GM10248 (cell line): ENCODE measurements around the gene FOXR1.

Source experiments
- CTCF ChIA-PET: fragments of 300-600 bp; sonication (Branson Sonifier 250); formaldehyde crosslinking; extraction: SDS; loops from one replicate; lab custom pipeline; 2021; ENCODE audit warnings: antibody characterized with exemption; lab: Yijun Ruan, JAX
- POLR2A ChIA-PET: fragments of 350-650 bp; sonication (Branson Sonifier 250); formaldehyde crosslinking; extraction: SDS; loops from one replicate; lab custom pipeline; 2020; ENCODE audit warnings: antibody characterized with exemption; lab: Yijun Ruan, JAX
- DNase-seq: peaks from one replicate; pipeline ENCODE4 v3.0.0; 2012; ENCODE audit errors: extremely low spot score
- TF ChIP-seq, protein P1 (sequence below): IDR thresholded peaks from 2 replicates; pipeline ENCODE4 v1.5.1; 2012; ENCODE audit warnings: mild to moderate bottlenecking, low read depth; ENCODE audit errors: extremely low read depth, missing control alignments, control extremely low read depth

FOXR1 gene

DNA sequence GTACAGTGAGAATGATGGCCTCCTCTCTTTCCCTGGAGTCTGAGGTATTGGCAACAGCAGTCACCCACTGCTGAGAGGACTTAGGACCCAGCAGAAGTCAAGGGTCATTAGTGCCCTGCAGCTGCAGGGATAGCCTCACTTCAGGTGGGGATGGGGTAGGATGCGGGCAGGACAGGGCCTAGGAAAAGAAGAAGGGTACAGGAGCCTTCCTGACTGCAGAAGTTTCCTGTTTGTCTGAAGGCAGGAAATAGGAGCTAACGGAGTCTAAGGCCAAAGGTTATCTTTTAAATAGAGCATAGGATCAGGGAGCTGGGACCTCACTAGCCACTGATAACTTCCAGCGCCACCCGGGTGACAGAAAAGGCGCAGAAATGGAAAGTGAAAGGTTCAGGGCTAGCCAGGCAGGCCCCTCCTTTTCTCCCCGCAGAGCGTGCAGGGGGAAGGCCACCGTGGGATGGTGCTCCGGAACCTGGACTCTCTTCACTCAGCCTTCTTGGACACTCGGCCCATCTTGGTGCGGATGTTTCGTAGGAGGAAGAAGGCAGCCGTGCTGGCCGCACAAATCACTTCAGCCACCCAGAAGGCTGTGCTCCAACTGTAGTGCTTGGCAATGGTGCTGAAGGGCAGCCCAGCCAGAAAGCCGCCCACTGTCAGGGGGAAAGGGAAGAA, 53.0 kb downstream of the FOXR1 start:
- POLR2A ChIA-PET: no interaction called here
- CTCF ChIA-PET: interaction anchor here (0.9 to 1.9 kb wide), 4 partner anchors 11 to 313 kb away, joined by 3 to 4 read pairs (median 3); partner anchors contain the start of gene VPS11
- no peak for DNase-seq
- TF ChIP-seq, protein P1, sequence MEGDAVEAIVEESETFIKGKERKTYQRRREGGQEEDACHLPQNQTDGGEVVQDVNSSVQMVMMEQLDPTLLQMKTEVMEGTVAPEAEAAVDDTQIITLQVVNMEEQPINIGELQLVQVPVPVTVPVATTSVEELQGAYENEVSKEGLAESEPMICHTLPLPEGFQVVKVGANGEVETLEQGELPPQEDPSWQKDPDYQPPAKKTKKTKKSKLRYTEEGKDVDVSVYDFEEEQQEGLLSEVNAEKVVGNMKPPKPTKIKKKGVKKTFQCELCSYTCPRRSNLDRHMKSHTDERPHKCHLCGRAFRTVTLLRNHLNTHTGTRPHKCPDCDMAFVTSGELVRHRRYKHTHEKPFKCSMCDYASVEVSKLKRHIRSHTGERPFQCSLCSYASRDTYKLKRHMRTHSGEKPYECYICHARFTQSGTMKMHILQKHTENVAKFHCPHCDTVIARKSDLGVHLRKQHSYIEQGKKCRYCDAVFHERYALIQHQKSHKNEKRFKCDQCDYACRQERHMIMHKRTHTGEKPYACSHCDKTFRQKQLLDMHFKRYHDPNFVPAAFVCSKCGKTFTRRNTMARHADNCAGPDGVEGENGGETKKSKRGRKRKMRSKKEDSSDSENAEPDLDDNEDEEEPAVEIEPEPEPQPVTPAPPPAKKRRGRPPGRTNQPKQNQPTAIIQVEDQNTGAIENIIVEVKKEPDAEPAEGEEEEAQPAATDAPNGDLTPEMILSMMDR: no peak

DNA sequence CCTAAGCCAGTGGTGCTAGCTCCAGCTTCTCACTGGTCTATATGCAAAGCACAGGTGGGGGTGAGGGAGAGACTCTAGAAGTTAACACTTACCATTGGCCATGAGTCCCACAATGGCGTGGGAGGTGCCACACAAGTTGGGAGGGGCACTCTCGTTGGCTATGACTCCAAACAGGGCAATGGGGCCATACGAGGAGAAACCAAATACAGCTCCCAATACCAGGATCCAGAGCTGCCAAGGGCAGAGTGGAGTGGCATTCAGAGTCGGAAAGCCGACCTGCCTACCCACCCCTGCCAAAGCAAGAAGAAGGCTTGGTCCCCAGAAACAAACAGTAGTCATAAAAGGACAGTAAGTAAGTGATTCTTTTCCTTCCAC, 53.5 kb downstream of the FOXR1 start:
- POLR2A ChIA-PET: no interaction called here
- no peak for DNase-seq
- CTCF ChIA-PET: interaction anchor here (1.0 to 1.3 kb wide), 2 partner anchors 11 to 43 kb away, joined by 3 read pairs; partner anchors contain the start of gene VPS11
- TF ChIP-seq, protein P1: no peak

DNA sequence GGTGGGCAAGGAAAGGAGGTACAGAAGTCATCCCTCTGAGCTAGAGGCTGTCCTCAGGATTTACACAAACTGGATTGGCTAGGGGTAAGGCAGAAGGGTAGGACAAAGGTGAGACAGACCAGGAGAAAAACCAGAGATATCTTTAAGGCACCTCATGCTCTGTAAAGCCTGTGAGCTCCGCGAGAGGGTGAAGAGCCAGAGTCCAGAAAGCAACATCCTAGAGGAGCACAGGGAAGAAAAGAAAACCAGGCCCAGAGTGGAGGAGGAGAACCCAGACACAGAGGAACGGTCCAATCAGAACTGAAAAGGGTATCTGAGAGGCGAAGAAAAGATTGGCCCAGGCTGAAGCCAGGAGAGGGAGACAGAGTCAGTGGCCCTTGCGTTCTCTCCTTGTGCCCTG, 54.0 kb downstream of the FOXR1 start:
- CTCF ChIA-PET: interaction anchor here (1.0 to 1.3 kb wide), 2 partner anchors 10 to 42 kb away, joined by 3 read pairs; partner anchors contain the start of gene VPS11

DNA sequence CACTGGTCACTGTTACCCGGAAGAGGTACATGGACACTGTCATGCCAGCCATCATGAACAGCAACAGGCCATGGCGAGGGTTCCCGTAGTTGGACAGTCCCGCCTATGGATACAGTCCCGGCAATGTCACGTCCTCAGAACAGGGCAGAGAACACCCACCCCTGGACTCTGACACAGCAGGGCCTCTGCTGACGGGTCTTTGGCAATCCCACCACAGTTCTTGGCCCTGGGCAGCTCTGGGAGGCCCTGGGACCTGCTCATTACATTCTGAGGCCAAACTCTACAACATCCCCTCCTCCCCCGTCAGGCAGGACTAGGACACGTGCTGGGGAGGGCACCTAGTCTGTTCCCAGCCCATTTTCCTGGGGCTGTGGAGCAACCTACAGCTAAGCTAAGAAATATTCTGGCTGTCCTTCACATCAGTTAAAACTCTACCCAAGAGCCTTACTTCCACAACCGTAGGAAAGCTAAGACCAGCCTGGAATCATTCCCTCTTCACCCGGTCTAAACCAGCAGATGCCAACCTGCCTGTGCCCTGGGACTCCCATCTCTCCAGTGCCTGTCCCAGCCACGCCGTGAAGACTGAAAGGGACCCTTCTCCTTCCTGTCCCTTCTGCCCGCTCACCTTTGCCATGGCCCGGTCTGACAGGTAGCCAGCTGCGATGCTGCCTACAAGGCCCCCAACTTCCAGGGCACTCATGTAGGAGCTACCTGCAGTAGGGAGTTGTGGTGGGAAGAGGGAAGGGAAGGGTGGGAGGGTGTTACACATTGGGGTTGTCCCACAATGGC, 54.6 kb downstream of the FOXR1 start:
- TF ChIP-seq, protein P1: no peak
- POLR2A ChIA-PET: interaction anchor here (0.6 to 0.8 kb wide), 2 partner anchors 11 to 26 kb away, joined by 3 to 9 read pairs; no protein-coding TSS in a partner anchor

More for the DNA sequence above, 54.0 kb downstream of the FOXR1 start:
- POLR2A ChIA-PET: no interaction called here
- no peak for DNase-seq
- TF ChIP-seq, protein P1: no peak

DNA sequence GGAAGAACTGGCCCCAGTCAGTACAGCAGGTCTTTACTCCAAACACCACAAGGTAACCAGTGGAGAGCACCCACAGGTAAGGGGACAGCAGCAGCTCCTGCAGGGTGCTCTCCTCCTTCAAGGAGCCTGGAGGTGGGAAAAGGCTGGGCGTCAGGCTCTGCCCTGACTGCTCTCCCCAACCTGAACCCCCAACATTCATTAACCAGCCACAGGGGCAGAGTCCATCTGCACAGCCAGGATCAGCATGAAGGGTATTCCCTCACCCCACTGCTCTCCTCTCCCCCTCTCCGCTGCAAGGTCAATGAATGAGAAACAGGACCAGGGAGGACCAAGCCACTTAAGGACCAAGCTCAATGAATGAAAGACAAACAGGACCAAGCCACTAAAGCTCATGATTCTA, 55.4 kb downstream of the FOXR1 start:
- TF ChIP-seq, protein P1: no peak
- DNase-seq: no peak
- ChIA-PET POLR2A (interaction anchor here (0.8 kb wide), 1 partner anchor 26 kb away, joined by 3 read pairs; no protein-coding TSS in a partner anchor), CTCF (interaction anchor here (1.2 kb wide), 1 partner anchor 97 kb away, joined by 3 read pairs; no protein-coding TSS in a partner anchor)

More for the DNA sequence above, 54.6 kb downstream of the FOXR1 start:
- DNase-seq: peak; percentile 5
- CTCF ChIA-PET: interaction anchor here (1.2 to 1.3 kb wide), 2 partner anchors 42 to 96 kb away, joined by 3 read pairs; partner anchors contain the start of gene VPS11
